GM18870 (cell line): Measurements from ENCODE around the gene MPP3.
"Not testable (repeated sequence)": the region's sequence is repeated elsewhere in the genome, so short reads cannot be mapped to it uniquely, and the experiment has no call there.

Source experiments
- ATAC-seq: cut with Tn5 transposase; IDR thresholded peaks from one replicate; pipeline ENCODE4 v1.9.1; 2021; ENCODE audit warnings: moderate library complexity; ENCODE audit not compliant: unreplicated experiment

MPP3 gene, protein sequence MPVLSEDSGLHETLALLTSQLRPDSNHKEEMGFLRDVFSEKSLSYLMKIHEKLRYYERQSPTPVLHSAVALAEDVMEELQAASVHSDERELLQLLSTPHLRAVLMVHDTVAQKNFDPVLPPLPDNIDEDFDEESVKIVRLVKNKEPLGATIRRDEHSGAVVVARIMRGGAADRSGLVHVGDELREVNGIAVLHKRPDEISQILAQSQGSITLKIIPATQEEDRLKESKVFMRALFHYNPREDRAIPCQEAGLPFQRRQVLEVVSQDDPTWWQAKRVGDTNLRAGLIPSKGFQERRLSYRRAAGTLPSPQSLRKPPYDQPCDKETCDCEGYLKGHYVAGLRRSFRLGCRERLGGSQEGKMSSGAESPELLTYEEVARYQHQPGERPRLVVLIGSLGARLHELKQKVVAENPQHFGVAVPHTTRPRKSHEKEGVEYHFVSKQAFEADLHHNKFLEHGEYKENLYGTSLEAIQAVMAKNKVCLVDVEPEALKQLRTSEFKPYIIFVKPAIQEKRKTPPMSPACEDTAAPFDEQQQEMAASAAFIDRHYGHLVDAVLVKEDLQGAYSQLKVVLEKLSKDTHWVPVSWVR

DNA sequence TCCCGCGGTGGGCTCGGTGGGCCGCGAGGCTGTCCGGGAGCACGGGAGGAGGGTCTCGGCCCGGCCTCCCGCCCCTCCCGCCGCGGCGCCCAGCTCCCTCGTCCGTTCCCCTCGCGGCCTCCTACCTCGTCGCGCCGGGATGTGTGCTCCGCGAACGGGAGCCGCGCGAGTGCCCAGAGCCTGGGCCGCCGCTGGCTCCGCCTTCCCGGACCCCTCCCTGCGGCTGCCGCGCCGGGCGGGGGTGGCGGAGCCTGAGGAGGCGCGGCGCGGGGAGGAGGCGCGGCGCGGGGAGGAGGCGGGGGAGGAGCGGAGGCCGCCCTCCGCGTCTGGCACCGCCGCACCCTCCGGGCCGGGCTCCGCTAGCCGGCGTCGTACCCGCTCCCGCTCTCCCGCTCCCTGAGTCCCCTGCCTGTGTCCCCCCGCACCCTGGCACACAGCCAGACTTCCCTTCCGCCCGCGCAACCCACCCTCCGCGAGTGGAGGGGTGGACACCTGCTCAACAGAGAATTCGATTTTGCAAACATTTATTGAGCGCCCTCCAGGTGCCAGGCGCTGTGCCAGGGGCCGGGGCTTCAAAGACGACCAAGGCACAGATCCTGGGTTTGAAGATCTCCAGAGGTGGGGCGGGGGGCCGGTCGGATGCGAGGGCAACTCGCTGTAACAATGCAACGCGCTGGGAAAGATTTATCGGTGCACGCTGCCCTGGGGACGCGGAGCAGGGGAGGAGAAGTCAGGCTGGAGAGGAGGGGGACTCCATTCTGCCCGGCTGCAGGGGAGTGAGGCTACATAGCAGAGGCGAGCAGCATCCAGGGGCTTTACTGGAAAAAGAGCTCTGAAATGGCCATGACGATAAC is at the start of gene MPP3:
Gene MPP3, minus strand, starts transcription at position 171 of the 854 bp plus-strand sequence. CDS start 1,240 bp downstream, outside the sequence.
- no peak for ATAC-seq

- no peak for ATAC-seq
Observed at GRCh38 chr17:43881758-43882505, 49.0 kb upstream of the MPP3 start.

DNA sequence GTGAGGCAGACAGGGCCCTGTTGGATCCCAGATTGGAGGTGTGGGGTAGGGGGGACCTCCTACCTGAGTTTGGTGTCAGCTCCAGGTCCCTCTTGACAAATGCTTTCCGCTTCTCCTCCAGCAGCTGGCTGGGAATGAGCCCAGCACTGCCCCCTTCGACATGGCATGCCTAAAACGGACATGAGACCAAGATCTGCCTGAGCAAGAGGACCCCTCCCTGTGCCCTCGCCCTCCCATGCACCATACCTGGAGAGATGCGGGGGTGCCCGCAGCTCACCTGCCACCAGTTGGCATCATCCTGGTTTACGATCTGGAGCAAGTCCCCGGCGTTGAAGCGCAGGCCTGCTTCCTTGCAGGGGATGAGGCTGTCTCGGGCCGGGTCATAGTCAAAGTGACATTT is 48.2 kb upstream of the MPP3 start:
- no peak for ATAC-seq

DNA sequence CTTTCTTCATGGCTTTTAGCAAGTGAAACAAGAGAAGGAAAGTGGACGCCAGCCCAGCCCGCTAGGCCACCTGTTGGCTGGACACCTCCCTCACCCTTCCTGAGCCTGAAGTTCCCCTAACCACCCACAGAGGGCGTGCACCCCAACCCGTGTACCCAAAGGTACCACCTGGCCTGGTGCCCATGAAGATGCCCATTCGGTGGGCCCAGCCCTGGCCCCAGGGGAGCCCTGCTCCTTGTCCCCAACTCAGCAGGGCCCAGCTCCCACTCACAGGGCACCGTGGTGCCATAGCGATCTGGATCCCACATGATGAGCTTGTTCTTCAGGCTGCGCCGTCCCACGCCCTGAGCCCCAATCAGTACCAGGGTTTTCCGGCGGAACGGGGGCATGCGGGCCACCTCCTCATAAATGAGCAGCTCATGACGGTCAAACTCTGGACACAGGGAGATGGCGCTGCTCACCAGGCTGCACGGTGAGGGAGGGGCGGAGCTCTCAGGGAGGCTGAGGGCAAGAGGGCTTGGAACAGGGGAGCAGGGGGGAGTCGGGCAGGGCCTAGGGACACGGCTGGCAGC is 47.6 kb upstream of the MPP3 start:
- ATAC-seq: no peak

GRCh38 chr17:43879723-43880419 is 46.9 kb upstream of the MPP3 start:
- ATAC-seq: no peak

GRCh38 chr17:43878260-43879175 is 45.6 kb upstream of the MPP3 start:
- no peak for ATAC-seq

DNA sequence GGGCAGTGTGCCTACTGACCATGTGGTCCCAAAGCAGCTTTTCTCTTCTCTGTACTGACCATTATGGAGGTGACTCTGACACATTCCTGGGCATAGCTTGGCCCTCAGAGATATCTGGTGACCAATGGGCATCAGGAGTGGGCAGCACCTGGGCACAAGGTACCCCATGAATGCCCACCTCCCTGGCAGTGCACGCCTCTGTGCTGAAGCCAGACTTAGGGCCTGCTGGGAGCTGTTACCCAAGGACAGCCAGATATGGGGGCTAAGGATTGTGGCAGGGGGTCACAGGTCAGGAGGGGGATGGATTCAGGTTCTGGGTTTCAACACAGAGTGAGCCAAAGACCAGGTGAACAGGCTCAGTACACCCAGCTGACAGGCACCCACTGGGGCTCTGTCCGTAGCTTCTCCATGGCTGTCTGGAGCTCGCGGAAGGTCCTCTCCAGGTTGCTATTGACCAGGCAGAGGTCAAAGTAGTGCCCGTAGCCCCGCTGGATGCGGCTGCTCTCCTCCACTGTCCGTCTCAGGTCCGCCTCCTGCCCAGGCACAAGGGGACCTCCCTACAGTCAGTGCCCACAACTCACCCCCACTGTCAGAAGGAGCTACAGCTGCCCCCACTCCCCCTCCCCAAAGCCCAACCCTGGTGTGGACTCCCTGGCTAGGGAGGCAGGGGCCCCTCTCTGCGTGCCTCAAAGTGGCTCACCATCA is 44.7 kb upstream of the MPP3 start:
- no peak for ATAC-seq

DNA sequence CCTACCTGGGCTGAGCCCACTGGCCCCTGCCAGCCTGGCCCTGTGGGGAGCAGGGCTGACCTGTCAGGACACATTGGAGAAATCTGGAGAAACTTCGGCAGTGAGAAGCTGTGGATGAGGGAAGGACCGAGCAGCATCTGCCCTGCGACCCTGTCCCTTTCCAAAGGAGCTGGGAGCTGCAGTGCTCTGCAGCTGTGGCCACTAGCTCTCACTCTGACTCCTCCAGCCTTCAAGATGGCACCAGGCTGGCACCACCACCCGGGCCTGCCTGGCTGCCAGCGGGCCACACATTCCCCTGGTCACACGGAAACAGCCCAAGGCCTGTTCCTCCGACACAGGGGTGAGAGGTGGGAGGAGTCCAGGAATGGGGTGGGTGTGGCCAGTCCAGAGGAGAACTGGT is 44.1 kb upstream of the MPP3 start:
- no peak for ATAC-seq

DNA sequence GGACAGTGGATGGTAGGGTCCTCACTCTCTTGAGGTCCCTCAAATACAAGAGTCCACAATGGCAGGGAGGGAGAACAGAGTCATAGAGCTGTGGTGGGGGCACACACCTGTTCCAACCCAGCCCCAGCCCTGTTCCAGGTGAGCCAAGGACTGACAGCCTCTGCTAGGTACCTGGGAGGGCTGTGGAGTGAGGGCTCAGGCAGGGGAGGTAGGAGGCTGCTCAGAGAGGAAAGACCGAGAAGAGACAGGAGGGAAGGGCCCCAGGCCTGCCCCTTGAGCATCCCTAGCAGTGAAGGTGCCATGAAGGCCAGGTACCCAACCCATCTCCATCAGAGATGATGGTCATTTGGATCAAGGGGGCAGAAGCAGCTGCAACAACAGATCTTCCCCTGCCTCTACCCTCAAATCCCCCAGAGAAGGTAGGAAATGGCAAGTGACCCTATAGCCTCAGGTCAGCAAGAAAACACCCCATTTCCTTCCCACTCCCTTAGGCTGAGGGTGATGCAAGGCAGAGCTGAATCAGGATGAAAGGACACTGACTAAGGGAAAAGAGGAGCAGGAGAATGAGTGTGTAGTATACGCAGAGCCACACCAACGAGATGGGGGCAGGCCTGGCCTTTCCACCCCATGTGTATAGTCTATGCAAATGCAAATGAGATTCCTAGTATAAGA is 42.7 kb upstream of the MPP3 start:
- no peak for ATAC-seq

- ATAC-seq: no peak
Observed at GRCh38 chr17:43874293-43874692, 41.3 kb upstream of the MPP3 start.

DNA sequence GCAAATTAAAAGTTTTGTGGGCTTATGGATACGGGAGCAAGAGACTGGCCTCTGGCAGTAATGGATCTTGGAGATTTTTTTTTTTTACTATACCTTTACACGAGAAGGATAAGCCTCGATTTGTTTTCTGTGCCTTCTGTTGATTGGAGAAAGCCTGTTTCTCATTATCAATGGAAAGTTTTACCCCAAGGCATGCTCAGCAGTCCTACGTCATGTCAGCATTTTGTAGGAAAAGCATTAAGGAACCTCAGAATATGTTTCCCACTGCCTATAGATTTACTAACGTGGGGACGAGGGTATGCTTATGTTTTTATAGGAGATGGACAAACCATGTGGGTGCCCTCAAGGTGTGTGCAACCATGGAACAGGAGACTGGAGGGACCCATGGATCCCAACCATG is 40.9 kb upstream of the MPP3 start:
- ATAC-seq: no peak

GRCh38 chr17:43873091-43873490 is 40.1 kb upstream of the MPP3 start:
- no peak for ATAC-seq

GRCh38 chr17:43871946-43872690 is 39.2 kb upstream of the MPP3 start:
- no peak for ATAC-seq

DNA sequence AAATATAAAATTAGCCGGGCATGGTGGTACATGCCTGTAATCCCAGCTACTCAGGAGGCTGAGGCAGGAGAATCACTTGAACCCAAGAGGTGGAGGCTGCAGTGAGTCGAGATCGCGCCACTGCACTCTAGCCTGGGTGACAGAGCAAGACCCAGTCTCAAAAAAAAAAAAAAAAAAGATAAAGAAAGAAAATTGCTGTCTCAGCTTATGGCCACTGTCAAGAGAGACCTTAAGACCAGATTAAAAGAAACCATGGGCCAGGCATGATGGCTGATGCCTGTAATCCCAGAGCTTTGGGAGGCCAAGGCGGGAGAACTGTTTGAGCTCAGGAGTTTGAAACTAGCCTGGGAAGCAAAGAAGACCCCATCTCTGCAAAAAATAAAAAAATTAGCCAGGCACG is 36.1 kb upstream of the MPP3 start:
- not testable (repeated sequence) for ATAC-seq

DNA sequence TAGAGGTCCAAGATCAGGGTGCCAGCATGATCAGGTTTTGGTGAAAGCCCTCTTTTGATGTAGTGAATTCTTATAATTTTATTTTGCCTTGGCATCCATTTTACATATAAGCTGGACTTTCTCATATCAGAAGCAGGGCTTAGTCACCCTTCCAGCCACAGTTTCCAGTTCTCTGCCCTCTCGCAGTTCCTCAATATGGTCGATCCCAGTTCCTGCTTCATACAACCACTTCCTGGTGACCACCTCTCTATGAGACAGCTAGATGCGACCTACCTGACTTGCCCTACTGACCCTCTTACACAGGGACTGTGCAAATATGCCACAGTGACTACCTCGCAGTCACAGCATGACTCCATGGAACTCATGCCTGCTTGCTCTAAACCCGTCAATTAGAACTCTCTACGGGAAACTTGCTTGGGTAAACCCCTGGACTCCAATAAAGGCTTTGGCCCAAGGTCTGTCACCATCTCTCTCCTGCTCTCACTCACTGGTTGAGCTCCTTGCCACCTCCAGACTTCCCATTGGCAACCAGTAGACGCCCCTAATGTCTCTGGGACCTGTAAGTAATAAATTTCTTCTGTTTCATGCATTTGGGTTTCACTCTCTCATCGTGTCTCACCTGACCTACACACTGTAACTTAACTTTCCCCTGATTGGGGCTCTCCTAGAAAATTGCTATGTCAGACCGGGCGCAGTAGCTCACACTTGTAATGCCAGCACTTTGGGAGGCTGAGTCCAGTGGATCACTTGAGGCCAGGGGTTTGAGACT is 35.5 kb upstream of the MPP3 start:
- ATAC-seq: no peak
